WTC11 (cell line): Measurements from ENCODE around the gene LPCAT3. TPM values are rescaled to one million over a fixed set of nuclear protein-coding genes. Genes with fewer than 3 reads are reported as not detected.

Source experiments
- ATAC-seq: fragments of 200-7000 bp; cut with Tn5 transposase; 2 replicates; pipeline ENCODE4 v1.10.0; 2021; ENCODE audit warnings: mild to moderate bottlenecking, moderate library complexity
- CTCF ChIA-PET: fragments of 300-600 bp; sonication (Branson Sonifier 250); formaldehyde crosslinking; loops from one replicate; lab custom pipeline; 2021; ENCODE audit warnings: antibody characterized with exemption; lab: Charles Lee
- POLR2A ChIA-PET: fragments of 350-600 bp; sonication (Branson Sonifier 250); formaldehyde crosslinking; loops from one replicate; lab custom pipeline; 2021; ENCODE audit warnings: antibody characterized with exemption; lab: Charles Lee
- DNase-seq: peaks from one replicate; pipeline ENCODE4 v3.0.0; 2021; ENCODE audit warnings: low spot score
- H3K27ac Mint-ChIP-seq: 2 replicates; pipeline ENCODE4 v1.8.0; 2021; ENCODE audit warnings: mixed read lengths
- H3K27me3 Mint-ChIP-seq: 2 replicates; pipeline ENCODE4 v1.8.0; 2021; ENCODE audit warnings: low read depth, mild to moderate bottlenecking, moderate library complexity, mixed read lengths
- H3K36me3 Mint-ChIP-seq: 2 replicates; pipeline ENCODE4 v1.8.0; 2021; ENCODE audit warnings: mixed read lengths
- H3K4me1 Mint-ChIP-seq: 2 replicates; pipeline ENCODE4 v1.8.0; 2022; ENCODE audit warnings: mixed read lengths
- H3K4me3 Mint-ChIP-seq: 2 replicates; pipeline ENCODE4 v1.8.0; 2021; ENCODE audit warnings: mild to moderate bottlenecking, moderate library complexity, mixed read lengths
- H3K9me3 Mint-ChIP-seq: 2 replicates; pipeline ENCODE4 v1.8.0; 2021; ENCODE audit warnings: mixed read lengths
- IRF1 ChIP-seq: sonication (generic); formaldehyde crosslinking; IDR thresholded peaks from 2 replicates; pipeline ENCODE4 v1.8.0; 2023; ENCODE audit warnings: missing genetic modification reagents
- TEAD4 ChIP-seq: sonication (generic); formaldehyde crosslinking; IDR thresholded peaks from 2 replicates; pipeline ENCODE4 v1.8.0; 2022; ENCODE audit warnings: mild to moderate bottlenecking, missing genetic modification reagents
- ZBTB43 ChIP-seq: sonication (generic); formaldehyde crosslinking; IDR thresholded peaks from 2 replicates; pipeline ENCODE4 v1.8.1; 2023; ENCODE audit warnings: mild to moderate bottlenecking, missing genetic modification reagents
- ZNF281 ChIP-seq: sonication (generic); formaldehyde crosslinking; IDR thresholded peaks from 2 replicates; pipeline ENCODE4 v1.8.0; 2023; ENCODE audit warnings: mild to moderate bottlenecking, missing genetic modification reagents
- ZNF317 ChIP-seq: sonication (generic); formaldehyde crosslinking; IDR thresholded peaks from 2 replicates; pipeline ENCODE4 v1.8.1; 2023; ENCODE audit warnings: low read depth, mild to moderate bottlenecking, moderate library complexity, missing genetic modification reagents, borderline replicate concordance
- ZNF532 ChIP-seq: fragments of 250-450 bp; sonication (Bioruptor Pico); IDR thresholded peaks from 2 replicates; pipeline ENCODE4 v1.9.0; 2021; ENCODE audit warnings: mild to moderate bottlenecking, borderline replicate concordance
- ZNF671 ChIP-seq: fragments of 250-450 bp; sonication (Bioruptor Pico); IDR thresholded peaks from 2 replicates; pipeline ENCODE4 v1.8.0; 2021; ENCODE audit warnings: mild to moderate bottlenecking
- total RNA-seq: library from RNA; stranded (reverse); gene quantifications from 3 replicates; pipeline ENCODE4 v1.2.3, GENCODE V29; 2021

Gene LPCAT3
- total RNA-seq, 1 experiment from 2014 or later: 40.0 TPM

GRCh38 chr12:7021956-7022355 lies 3.7 kb upstream of the LPCAT3 start:
- CTCF ChIA-PET: interaction anchor here (0.6 to 0.7 kb wide), 2 partner anchors 44 to 520 kb away, joined by 3 read pairs; no protein-coding TSS in a partner anchor

More at GRCh38 chr12:7021956-7022355, 3.7 kb upstream of the LPCAT3 start:
- Mint-ChIP-seq H3K4me1 (peaks cover 18% of the 10 kb centered on the region), H3K27ac (no peak overlapping the region), H3K36me3 (no peaks in the 10 kb centered on the region)
- POLR2A ChIA-PET: no interaction called here
- ATAC-seq: no peak
- no peak for TF ChIP-seq ZBTB43 (CRISPR knock-in tag)
- TF ChIP-seq ZNF317 (CRISPR knock-in tag): no peak
- TF ChIP-seq ZNF281 (CRISPR knock-in tag): no peak
- no peak for TF ChIP-seq ZNF532 (CRISPR knock-in tag)
- no peak for TF ChIP-seq TEAD4
- no peak for TF ChIP-seq IRF1
- no peak for TF ChIP-seq ZNF671 (CRISPR knock-in tag)
- TF ChIP-seq, all 79 proteins: peak for 0
- DNase-seq: no peak
- H3K4me3 Mint-ChIP-seq: no peak overlapping the region
- H3K9me3 Mint-ChIP-seq: no peaks in the 10 kb centered on the region
- H3K27me3 Mint-ChIP-seq: no peaks in the 10 kb centered on the region
